Activated T-helper 17 cell treated with anti-CD3 and anti-CD28 coated beads, Interleukin-2, amount 50 U/mL, for 72 hours (primary cell): Measurements from ENCODE around the gene KIF1A. TPM values are rescaled to one million over a fixed set of nuclear protein-coding genes. Genes with fewer than 3 reads are reported as not detected.

Source experiments
- ATAC-seq: fragments of 150-1000 bp; cut with Tn5 transposase; replicated peaks from 2 replicates; pipeline ENCODE4 v1.10.0; 2021; ENCODE audit warnings: mild to moderate bottlenecking, moderate library complexity
- H3K27ac Mint-ChIP-seq: one replicate; pipeline ENCODE4 v1.8.0; 2022; ENCODE audit warnings: mixed read lengths
- H3K27me3 Mint-ChIP-seq: one replicate; pipeline ENCODE4 v1.8.0; 2022; ENCODE audit warnings: mixed read lengths
- H3K36me3 Mint-ChIP-seq: one replicate; pipeline ENCODE4 v1.8.0; 2022; ENCODE audit warnings: low read depth, mild to moderate bottlenecking, mixed read lengths
- H3K4me1 Mint-ChIP-seq: one replicate; pipeline ENCODE4 v1.8.0; 2022; ENCODE audit warnings: mixed read lengths
- H3K4me3 Mint-ChIP-seq: one replicate; pipeline ENCODE4 v1.8.0; 2022; ENCODE audit warnings: mild to moderate bottlenecking, mixed read lengths
- H3K9me3 Mint-ChIP-seq: one replicate; pipeline ENCODE4 v1.8.0; 2022; ENCODE audit warnings: mixed read lengths
- total RNA-seq, 2 donors: library from RNA; stranded (reverse); gene quantifications; one replicate each; pipeline ENCODE4 v1.2.3, GENCODE V29; 2022

The KIF1A gene, protein sequence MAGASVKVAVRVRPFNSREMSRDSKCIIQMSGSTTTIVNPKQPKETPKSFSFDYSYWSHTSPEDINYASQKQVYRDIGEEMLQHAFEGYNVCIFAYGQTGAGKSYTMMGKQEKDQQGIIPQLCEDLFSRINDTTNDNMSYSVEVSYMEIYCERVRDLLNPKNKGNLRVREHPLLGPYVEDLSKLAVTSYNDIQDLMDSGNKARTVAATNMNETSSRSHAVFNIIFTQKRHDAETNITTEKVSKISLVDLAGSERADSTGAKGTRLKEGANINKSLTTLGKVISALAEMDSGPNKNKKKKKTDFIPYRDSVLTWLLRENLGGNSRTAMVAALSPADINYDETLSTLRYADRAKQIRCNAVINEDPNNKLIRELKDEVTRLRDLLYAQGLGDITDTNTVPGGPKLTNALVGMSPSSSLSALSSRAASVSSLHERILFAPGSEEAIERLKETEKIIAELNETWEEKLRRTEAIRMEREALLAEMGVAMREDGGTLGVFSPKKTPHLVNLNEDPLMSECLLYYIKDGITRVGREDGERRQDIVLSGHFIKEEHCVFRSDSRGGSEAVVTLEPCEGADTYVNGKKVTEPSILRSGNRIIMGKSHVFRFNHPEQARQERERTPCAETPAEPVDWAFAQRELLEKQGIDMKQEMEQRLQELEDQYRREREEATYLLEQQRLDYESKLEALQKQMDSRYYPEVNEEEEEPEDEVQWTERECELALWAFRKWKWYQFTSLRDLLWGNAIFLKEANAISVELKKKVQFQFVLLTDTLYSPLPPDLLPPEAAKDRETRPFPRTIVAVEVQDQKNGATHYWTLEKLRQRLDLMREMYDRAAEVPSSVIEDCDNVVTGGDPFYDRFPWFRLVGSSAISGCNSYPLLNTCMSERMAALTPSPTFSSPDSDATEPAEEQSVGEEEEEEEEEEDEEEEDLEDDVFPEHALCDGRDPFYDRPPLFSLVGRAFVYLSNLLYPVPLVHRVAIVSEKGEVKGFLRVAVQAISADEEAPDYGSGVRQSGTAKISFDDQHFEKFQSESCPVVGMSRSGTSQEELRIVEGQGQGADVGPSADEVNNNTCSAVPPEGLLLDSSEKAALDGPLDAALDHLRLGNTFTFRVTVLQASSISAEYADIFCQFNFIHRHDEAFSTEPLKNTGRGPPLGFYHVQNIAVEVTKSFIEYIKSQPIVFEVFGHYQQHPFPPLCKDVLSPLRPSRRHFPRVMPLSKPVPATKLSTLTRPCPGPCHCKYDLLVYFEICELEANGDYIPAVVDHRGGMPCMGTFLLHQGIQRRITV (N-terminal part only)
- 1 to 10 TPM in 1 of 2 donors, under 1 TPM in 1; 0.37 to 1.1 TPM for total RNA-seq

GRCh38 chr2:240819858-240820606 lies at the start of gene KIF1A:
Gene KIF1A, minus strand, starts transcription at chr2:240820219. Its CDS starts 22,467 bp downstream, at chr2:240797752.
- H3K9me3 Mint-ChIP-seq, result no peaks in the 10 kb centered on the region
- H3K27me3 Mint-ChIP-seq, result peaks cover 41% of the 10 kb centered on the region
- peak; percentile 24 for ATAC-seq
- no peaks in the 10 kb centered on the region for H3K36me3 Mint-ChIP-seq
- H3K27ac Mint-ChIP-seq, result no peak within 1 kb of the TSS
- H3K4me3 Mint-ChIP-seq, result peak within 1 kb of the TSS; percentile 59
- no peaks in the 10 kb centered on the region for H3K4me1 Mint-ChIP-seq

DNA sequence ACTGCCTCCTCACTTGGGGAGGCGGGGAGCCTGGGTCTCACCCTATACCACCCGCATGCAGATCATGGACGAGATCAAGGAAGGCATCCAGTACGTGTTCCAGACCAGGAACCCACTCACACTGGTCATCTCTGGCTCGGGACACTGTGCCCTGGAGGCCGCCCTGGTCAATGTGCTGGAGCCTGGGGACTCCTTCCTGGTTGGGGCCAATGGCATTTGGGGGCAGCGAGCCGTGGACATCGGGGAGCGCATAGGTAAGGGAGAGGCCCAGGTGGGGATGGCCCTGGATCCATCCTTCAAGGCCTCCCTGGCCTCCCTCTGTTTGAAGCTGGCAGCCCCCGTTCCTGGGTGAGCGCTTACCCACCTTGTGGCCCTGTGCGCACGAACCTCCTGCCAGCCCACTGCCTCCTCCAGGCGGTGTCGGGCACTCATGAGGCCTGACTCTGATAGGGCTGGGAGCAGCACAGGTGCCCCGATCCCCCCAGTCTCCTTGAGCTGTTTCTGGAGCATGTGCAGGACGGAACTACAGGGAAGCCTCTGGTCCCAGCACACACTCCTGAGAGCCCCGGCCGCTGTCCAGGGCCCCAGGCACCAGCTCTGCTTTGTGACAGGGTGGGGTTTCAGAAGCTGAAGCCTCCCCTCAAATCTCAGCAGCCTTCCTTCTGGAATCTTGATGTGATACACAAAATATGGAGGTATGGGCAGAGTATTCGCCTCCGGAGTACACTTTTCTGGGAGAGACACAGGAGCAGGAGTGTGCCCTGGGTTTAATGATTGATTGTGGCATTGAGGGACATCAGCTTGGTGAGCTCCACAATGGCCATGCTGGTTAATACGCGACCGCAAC lies 49.3 kb upstream of the KIF1A start:
- no peak overlapping the region for H3K27ac Mint-ChIP-seq
- H3K9me3 Mint-ChIP-seq, result no peaks in the 10 kb centered on the region
- ATAC-seq, result no peak
- H3K4me3 Mint-ChIP-seq, result no peak overlapping the region
- H3K36me3 Mint-ChIP-seq, result no peaks in the 10 kb centered on the region
- H3K4me1 Mint-ChIP-seq, result no peaks in the 10 kb centered on the region
- H3K27me3 Mint-ChIP-seq, result peaks cover 9% of the 10 kb centered on the region

GRCh38 chr2:240868286-240869108 lies 48.5 kb upstream of the KIF1A start, which contains the start of gene AGXT:
Gene AGXT, plus strand, starts transcription at chr2:240868824. Its CDS starts 42 bp downstream, at chr2:240868866.
- ATAC-seq, result no peak
- no peak within 1 kb of the TSS for H3K27ac Mint-ChIP-seq
- no peaks in the 10 kb centered on the region for H3K36me3 Mint-ChIP-seq
- H3K9me3 Mint-ChIP-seq, result no peaks in the 10 kb centered on the region
- H3K4me1 Mint-ChIP-seq, result no peaks in the 10 kb centered on the region
- peaks cover 9% of the 10 kb centered on the region for H3K27me3 Mint-ChIP-seq
- no peak within 1 kb of the TSS for H3K4me3 Mint-ChIP-seq

DNA sequence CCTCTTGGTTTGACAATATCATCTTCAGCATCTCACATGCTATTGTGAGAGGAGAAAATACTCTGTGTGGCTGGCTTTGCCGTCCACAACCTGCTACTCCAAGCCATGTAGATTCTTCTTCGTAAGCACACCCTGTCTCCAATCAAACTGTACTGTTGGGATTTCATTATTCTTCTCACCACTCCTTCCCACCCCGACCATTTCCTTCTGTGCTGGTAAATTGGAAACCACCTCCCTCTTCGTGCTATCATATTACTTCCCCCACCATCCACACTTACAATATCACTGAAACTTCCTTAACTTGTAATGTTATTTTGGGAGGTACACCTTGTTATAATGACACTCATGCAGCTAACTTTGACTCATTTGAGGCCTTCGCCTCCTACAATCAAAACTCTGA lies 45.4 kb upstream of the KIF1A start:
- Mint-ChIP-seq H3K27ac (no peak overlapping the region), H3K36me3 (no peaks in the 10 kb centered on the region), H3K4me3 (no peak overlapping the region), H3K4me1 (no peaks in the 10 kb centered on the region), H3K27me3 (peaks cover 9% of the 10 kb centered on the region), H3K9me3 (no peaks in the 10 kb centered on the region)
- ATAC-seq, result no peak

- H3K36me3 Mint-ChIP-seq, result no peaks in the 10 kb centered on the region
Measured at GRCh38 chr2:240864475-240864874, 44.5 kb upstream of the KIF1A start.

GRCh38 chr2:240861547-240861946 lies 41.5 kb upstream of the KIF1A start:
- H3K4me1 Mint-ChIP-seq, result no peaks in the 10 kb centered on the region
- H3K4me3 Mint-ChIP-seq, result no peak overlapping the region
- no peak for ATAC-seq
- H3K27ac Mint-ChIP-seq, result no peak overlapping the region
- no peaks in the 10 kb centered on the region for H3K9me3 Mint-ChIP-seq
- H3K36me3 Mint-ChIP-seq, result no peaks in the 10 kb centered on the region
- H3K27me3 Mint-ChIP-seq, result no peaks in the 10 kb centered on the region

More at GRCh38 chr2:240864475-240864874, 44.5 kb upstream of the KIF1A start:
- no peak for ATAC-seq
- Mint-ChIP-seq H3K9me3 (no peaks in the 10 kb centered on the region), H3K27ac (no peak overlapping the region), H3K4me3 (no peak overlapping the region), H3K4me1 (no peaks in the 10 kb centered on the region), H3K27me3 (peaks cover 9% of the 10 kb centered on the region)

DNA sequence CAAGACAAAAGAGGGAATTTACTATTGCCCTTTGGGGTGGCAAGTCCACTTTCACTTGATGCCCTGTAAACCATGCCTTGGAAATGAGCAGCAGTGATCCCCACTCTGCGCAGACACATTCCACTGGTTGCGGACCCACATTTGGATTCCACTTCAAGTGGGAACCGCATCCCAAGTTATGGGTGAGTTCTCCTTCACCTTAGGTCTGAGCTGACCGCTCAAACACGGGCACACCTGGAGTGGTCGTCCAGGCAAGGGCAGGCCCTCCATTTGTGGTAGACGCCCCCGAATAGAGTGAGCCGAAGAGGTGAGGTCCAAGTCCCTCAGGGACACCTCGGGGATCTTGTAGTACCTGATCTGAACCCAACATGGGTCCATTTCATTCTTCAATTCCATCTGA lies 38.9 kb upstream of the KIF1A start:
- Mint-ChIP-seq H3K9me3 (peaks cover 4% of the 10 kb centered on the region), H3K4me3 (no peak overlapping the region), H3K4me1 (no peaks in the 10 kb centered on the region), H3K27ac (no peak overlapping the region), H3K36me3 (no peaks in the 10 kb centered on the region), H3K27me3 (no peaks in the 10 kb centered on the region)
- no peak for ATAC-seq

GRCh38 chr2:240858321-240858720 lies 38.3 kb upstream of the KIF1A start:
- Mint-ChIP-seq H3K27me3 (no peaks in the 10 kb centered on the region), H3K9me3 (peaks cover 4% of the 10 kb centered on the region), H3K4me3 (no peak overlapping the region), H3K4me1 (no peaks in the 10 kb centered on the region), H3K27ac (no peak overlapping the region), H3K36me3 (no peaks in the 10 kb centered on the region)
- no peak for ATAC-seq

GRCh38 chr2:240857039-240858008 lies 37.3 kb upstream of the KIF1A start:
- no peak overlapping the region for H3K4me3 Mint-ChIP-seq

DNA sequence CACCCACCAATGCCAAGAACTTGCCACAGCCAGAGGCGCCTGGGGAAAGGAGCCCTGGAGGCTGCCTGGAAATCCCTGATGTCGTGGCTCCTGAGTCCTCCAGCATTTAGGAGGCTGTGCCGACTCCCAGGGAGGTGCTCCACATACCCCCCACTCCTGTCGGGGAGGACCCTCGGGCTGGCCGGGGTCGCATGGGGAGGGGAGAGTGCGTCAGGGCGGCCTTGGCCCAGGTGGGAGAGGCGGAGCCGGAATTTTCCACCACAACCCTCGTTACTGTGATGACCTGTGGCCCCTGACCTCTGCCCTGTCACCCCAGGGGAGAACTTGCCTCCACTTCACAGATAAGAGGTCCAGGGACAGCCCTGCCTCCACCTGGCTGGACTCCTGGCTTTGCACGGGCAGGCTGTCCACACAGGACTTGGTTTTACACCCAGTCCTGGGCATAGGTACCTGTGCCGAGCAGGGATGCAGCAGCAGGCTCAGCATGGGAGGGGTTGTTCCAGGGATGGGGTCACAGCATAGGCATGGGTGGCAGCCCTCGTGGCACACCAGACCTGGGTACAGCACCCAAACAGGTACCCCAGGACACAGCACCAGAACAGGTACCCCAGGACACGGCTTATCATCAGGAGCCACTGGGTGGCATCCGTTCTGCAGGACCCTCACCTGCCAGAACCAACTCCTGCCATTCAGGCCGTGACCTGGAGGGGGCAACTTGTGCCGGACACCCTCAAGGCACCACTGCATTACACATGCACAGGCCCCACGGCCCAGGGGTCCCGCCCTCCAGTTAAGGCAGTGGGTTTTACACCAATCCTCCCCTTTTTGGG lies 36.3 kb upstream of the KIF1A start:
- Mint-ChIP-seq H3K27ac (no peak overlapping the region), H3K27me3 (no peaks in the 10 kb centered on the region)
- ATAC-seq, result no peak

More at GRCh38 chr2:240857039-240858008, 37.3 kb upstream of the KIF1A start:
- Mint-ChIP-seq H3K27me3 (no peaks in the 10 kb centered on the region), H3K4me1 (no peaks in the 10 kb centered on the region), H3K36me3 (no peaks in the 10 kb centered on the region), H3K27ac (no peak overlapping the region), H3K9me3 (peaks cover 4% of the 10 kb centered on the region)
- ATAC-seq, result no peak

DNA sequence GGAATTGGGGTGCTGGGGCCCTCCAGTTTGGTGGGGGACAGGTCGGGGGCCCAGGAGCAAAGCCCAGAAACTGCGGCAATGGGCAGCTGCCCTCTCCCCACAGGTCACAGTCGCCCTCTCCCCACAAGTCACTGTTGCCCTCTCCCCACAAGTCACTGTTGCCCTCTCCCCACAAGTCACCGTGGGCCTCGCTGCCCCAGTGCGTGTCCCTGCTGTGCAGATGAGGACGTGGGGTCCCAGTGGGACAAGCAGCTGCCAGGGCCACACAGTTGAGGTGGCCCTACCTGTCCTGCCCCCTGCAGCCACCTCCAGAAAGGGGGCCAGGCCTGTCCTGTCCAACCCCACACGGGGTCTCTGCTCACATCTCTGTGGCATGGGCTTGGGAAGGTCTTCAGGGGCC lies 35.7 kb upstream of the KIF1A start:
- Mint-ChIP-seq H3K27ac (no peak overlapping the region), H3K27me3 (no peaks in the 10 kb centered on the region), H3K36me3 (no peaks in the 10 kb centered on the region), H3K9me3 (peaks cover 4% of the 10 kb centered on the region), H3K4me1 (no peaks in the 10 kb centered on the region), H3K4me3 (no peak overlapping the region)
- no peak for ATAC-seq

More for the DNA sequence above, 36.3 kb upstream of the KIF1A start:
- H3K4me1 Mint-ChIP-seq, result no peaks in the 10 kb centered on the region
- no peak overlapping the region for H3K4me3 Mint-ChIP-seq
- no peaks in the 10 kb centered on the region for H3K36me3 Mint-ChIP-seq
- H3K9me3 Mint-ChIP-seq, result peaks cover 4% of the 10 kb centered on the region
